AG09309 (cell line): ENCODE measurements around the gene RTN4RL2.

Source experiments
- DNase-seq: peaks from one replicate; pipeline ENCODE4 v3.0.0-alpha.2; 2010; ENCODE audit warnings: low read depth
- H3K4me3 ChIP-seq: 2 replicates; pipeline ENCODE4 v1.5.1; 2011; ENCODE audit warnings: mild to moderate bottlenecking, low read depth, low read length, moderate library complexity; ENCODE audit not compliant: control insufficient read depth
- CTCF ChIP-seq: IDR thresholded peaks from 2 replicates; pipeline ENCODE4 v1.5.1; 2011; ENCODE audit warnings: mild to moderate bottlenecking, low read depth, low read length, inconsistent platforms; ENCODE audit not compliant: insufficient read depth, control insufficient read depth; ENCODE audit errors: missing control alignments

The RTN4RL2 gene

GRCh38 chr11:57479911-57480310 lies 19.6 kb downstream of the RTN4RL2 start:
- TF ChIP-seq CTCF: no peak
- no peak for DNase-seq
- H3K4me3 ChIP-seq: no peak overlapping the region

- DNase-seq: no peak
- no peak overlapping the region for H3K4me3 ChIP-seq
- peak; percentile 71 for TF ChIP-seq CTCF
Measured at GRCh38 chr11:57480409-57481137, 20.2 kb downstream of the RTN4RL2 start.

- no peak for TF ChIP-seq CTCF
- no peak for DNase-seq
- H3K4me3 ChIP-seq: no peak overlapping the region
Measured at GRCh38 chr11:57481315-57481714, 21.0 kb downstream of the RTN4RL2 start.

GRCh38 chr11:57481915-57482781 lies 21.8 kb downstream of the RTN4RL2 start:
- no peak for DNase-seq
- peak overlapping the region; percentile 43; the same call in 1 of the 2 replicates for H3K4me3 ChIP-seq
- TF ChIP-seq CTCF: no peak

- TF ChIP-seq CTCF: peak; percentile 52
- no peak for DNase-seq
- peak overlapping the region; percentile 43 for H3K4me3 ChIP-seq
Measured at GRCh38 chr11:57482782-57483561, 22.6 kb downstream of the RTN4RL2 start.

GRCh38 chr11:57483562-57483918 lies 23.2 kb downstream of the RTN4RL2 start:
- TF ChIP-seq CTCF: no peak
- H3K4me3 ChIP-seq: no peak overlapping the region
- DNase-seq: no peak
